Caco-2 (cell line): ENCODE data around the gene VPS45. TPM values are rescaled to one million over a fixed set of nuclear protein-coding genes. Genes with fewer than 3 reads are reported as not detected.

ENCODE experiments used
- Bru-seq: library from RNA; stranded (reverse); fragments of 400-500 nt; gene quantifications from one replicate; lab custom pipeline; 2021; lab: Mats Ljungman, UMichigan
- BruChase-seq, 2 experiments: library from RNA; stranded (reverse); fragments of 400-500 nt; gene quantifications; one replicate each; lab custom pipeline; 2021; lab: Mats Ljungman, UMichigan
- BruUV-seq: library from RNA; stranded (reverse); fragments of 400-500 nt; replicated peaks from 2 replicates; lab custom pipeline; 2021; lab: Mats Ljungman, UMichigan
- CTCF ChIA-PET: fragments of 300-600 bp; sonication (Branson Sonifier 250); formaldehyde crosslinking; loops from one replicate; lab custom pipeline; 2022; ENCODE audit warnings: antibody characterized with exemption; lab: Charles Lee
- POLR2A ChIA-PET: fragments of 300-600 bp; sonication (Branson Sonifier 250); formaldehyde crosslinking; loops from one replicate; lab custom pipeline; 2022; ENCODE audit warnings: antibody characterized with exemption; lab: Charles Lee
- DNase-seq, 2 experiments: peaks; one replicate each; pipeline versions ENCODE4 v3.0.0 to v3.0.0-alpha.2; 2020 to 2022
- H3K27me3 ChIP-seq: replicated peaks from 2 replicates; pipeline ENCODE4 v1.6.0; 2011; ENCODE audit warnings: low read length; ENCODE audit not compliant: control insufficient read depth, insufficient read depth
- H3K36me3 ChIP-seq: 2 replicates; pipeline ENCODE4 v1.5.1; 2011; ENCODE audit warnings: low read length; ENCODE audit not compliant: control insufficient read depth, insufficient read depth
- H3K4me1 ChIP-seq: fragments of 250-450 bp; sonication (Bioruptor Pico); 2 replicates; pipeline ENCODE4 v1.5.1; 2020; ENCODE audit warnings: mild to moderate bottlenecking
- H3K4me3 ChIP-seq: 2 replicates; pipeline ENCODE4 v1.5.1; 2011; ENCODE audit warnings: low read depth, mild to moderate bottlenecking, control low read depth, low read length
- H3K9me3 ChIP-seq: fragments of 250-450 bp; sonication (Bioruptor Pico); 2 replicates; pipeline ENCODE4 v1.5.1; 2020; ENCODE audit warnings: mild to moderate bottlenecking, moderate library complexity
- H3K27ac Mint-ChIP-seq: one replicate; pipeline ENCODE4 v1.8.0; 2022; ENCODE audit warnings: mixed read lengths; ENCODE audit not compliant: unreplicated experiment
- H3K27me3 Mint-ChIP-seq: one replicate; pipeline ENCODE4 v1.8.0; 2022; ENCODE audit warnings: mixed read lengths; ENCODE audit not compliant: insufficient read depth, unreplicated experiment
- H3K36me3 Mint-ChIP-seq: one replicate; pipeline ENCODE4 v1.8.0; 2022; ENCODE audit warnings: mild to moderate bottlenecking, mixed read lengths; ENCODE audit not compliant: insufficient read depth, unreplicated experiment
- H3K4me1 Mint-ChIP-seq: one replicate; pipeline ENCODE4 v1.8.0; 2022; ENCODE audit warnings: low read depth, mixed read lengths; ENCODE audit not compliant: unreplicated experiment
- H3K4me3 Mint-ChIP-seq: one replicate; pipeline ENCODE4 v1.8.0; 2022; ENCODE audit warnings: mild to moderate bottlenecking, moderate library complexity, mixed read lengths; ENCODE audit not compliant: unreplicated experiment
- H3K9me3 Mint-ChIP-seq: one replicate; pipeline ENCODE4 v1.8.0; 2022; ENCODE audit warnings: mixed read lengths; ENCODE audit not compliant: unreplicated experiment
- intact Hi-C: fragments of 100-400 bp; cut with micrococcal nuclease; formaldehyde crosslinking; loops from one replicate; pipeline ENCODE4 v1.10.0; 2022; ENCODE audit not compliant: unreplicated experiment
- long read RNA-seq: library from polyadenylated mRNA; stranded (forward); transcript quantifications from one replicate; pipeline ENCODE4 v2.0.0, GENCODE V29; 2022
- total RNA-seq: library from RNA; stranded (reverse); gene quantifications from 2 replicates; pipeline ENCODE4 v1.2.3, GENCODE V29; 2022
- TF ChIP-seq, protein P1 (sequence below), 2 experiments: fragments of 200-600 bp in 1 of 2; IDR thresholded peaks; 1 replicate in 1 of 2; 2 replicates in 1 of 2; pipeline versions ENCODE4 v1.5.1 to v1.8.0; 2011 to 2022; ENCODE audit warnings: antibody characterized with exemption in 1 of 2, control low read depth in 1 of 2, inconsistent platforms in 1 of 2, low read depth in 1 of 2, low read length in 1 of 2, mild to moderate bottlenecking in 1 of 2, moderate library complexity in 1 of 2; ENCODE audit not compliant: insufficient read depth in 1 of 2, severe bottlenecking in 1 of 2, unreplicated experiment in 1 of 2

The VPS45 gene, protein sequence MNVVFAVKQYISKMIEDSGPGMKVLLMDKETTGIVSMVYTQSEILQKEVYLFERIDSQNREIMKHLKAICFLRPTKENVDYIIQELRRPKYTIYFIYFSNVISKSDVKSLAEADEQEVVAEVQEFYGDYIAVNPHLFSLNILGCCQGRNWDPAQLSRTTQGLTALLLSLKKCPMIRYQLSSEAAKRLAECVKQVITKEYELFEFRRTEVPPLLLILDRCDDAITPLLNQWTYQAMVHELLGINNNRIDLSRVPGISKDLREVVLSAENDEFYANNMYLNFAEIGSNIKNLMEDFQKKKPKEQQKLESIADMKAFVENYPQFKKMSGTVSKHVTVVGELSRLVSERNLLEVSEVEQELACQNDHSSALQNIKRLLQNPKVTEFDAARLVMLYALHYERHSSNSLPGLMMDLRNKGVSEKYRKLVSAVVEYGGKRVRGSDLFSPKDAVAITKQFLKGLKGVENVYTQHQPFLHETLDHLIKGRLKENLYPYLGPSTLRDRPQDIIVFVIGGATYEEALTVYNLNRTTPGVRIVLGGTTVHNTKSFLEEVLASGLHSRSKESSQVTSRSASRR
- total RNA-seq, result 19.8 and 25.0 TPM in 2 replicates
- percentile 62 among the genes with signal in this experiment for Bru-seq, nascent RNA
- BruChase-seq, experiment 1, labeled RNA remaining after a 2-hour chase, result percentile 67 among the genes with signal in this experiment
- BruChase-seq, experiment 2, labeled RNA remaining after a 6-hour chase, result percentile 64 among the genes with signal in this experiment
- long read RNA-seq, transcript VPS45-202 (15 exons, 2,790 nt), result major isoform, 8 of 14 reads
- long read RNA-seq, partial matches to known transcripts, result 0 of 14 reads
- long read RNA-seq, other reads (novel, unspliced or antisense), result 5 of 14 reads

- Mint-ChIP-seq H3K27me3 (no peaks in the 10 kb centered on the region), H3K4me1 (peaks cover 7% of the 10 kb centered on the region), H3K9me3 (no peaks in the 10 kb centered on the region), H3K4me3 (peak within 1 kb of the TSS; percentile 89), H3K36me3 (peaks cover 13% of the 10 kb centered on the region), H3K27ac (peak within 1 kb of the TSS; percentile 87)
- BruUV-seq, result no TSS peak
- ChIA-PET CTCF (interaction anchor here (1.0 kb wide), 1 partner anchor 120 kb away, joined by 6 read pairs; no protein-coding TSS in a partner anchor), POLR2A (interaction anchor here (0.5 to 2.2 kb wide), 3 partner anchors 18 to 180 kb away, joined by 3 to 6 read pairs (median 6); a partner anchor contains a TSS)
- Histone ChIP-seq H3K4me3 (peak within 1 kb of the TSS; percentile 88), H3K27me3 (no peaks in the 10 kb centered on the region), H3K4me1 (peaks cover 9% of the 10 kb centered on the region; the same call in 1 of the 2 replicates), H3K9me3 (no peaks in the 10 kb centered on the region), H3K36me3 (no peaks in the 10 kb centered on the region)
- TF ChIP-seq, protein P1, sequence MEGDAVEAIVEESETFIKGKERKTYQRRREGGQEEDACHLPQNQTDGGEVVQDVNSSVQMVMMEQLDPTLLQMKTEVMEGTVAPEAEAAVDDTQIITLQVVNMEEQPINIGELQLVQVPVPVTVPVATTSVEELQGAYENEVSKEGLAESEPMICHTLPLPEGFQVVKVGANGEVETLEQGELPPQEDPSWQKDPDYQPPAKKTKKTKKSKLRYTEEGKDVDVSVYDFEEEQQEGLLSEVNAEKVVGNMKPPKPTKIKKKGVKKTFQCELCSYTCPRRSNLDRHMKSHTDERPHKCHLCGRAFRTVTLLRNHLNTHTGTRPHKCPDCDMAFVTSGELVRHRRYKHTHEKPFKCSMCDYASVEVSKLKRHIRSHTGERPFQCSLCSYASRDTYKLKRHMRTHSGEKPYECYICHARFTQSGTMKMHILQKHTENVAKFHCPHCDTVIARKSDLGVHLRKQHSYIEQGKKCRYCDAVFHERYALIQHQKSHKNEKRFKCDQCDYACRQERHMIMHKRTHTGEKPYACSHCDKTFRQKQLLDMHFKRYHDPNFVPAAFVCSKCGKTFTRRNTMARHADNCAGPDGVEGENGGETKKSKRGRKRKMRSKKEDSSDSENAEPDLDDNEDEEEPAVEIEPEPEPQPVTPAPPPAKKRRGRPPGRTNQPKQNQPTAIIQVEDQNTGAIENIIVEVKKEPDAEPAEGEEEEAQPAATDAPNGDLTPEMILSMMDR (IDR thresholded peaks at IDR 0.05; ENCODE audit: insufficient read depth in 1 of 2, low read depth in 1 of 2, low read length in 1 of 2, severe bottlenecking in 1 of 2, unreplicated experiment in 1 of 2), result no peak
- intact Hi-C loops, result loop anchor here (2.0 to 5.0 kb wide), 2 partner anchors 95 to 120 kb away; no protein-coding TSS in a partner anchor
- DNase-seq, result peak; percentile 91
Observed at GRCh38 chr1:150067184-150068108, at the start of gene VPS45. Gene VPS45, plus strand, starts transcription at chr1:150067776. Its CDS starts 82 bp downstream, at chr1:150067858.

DNA sequence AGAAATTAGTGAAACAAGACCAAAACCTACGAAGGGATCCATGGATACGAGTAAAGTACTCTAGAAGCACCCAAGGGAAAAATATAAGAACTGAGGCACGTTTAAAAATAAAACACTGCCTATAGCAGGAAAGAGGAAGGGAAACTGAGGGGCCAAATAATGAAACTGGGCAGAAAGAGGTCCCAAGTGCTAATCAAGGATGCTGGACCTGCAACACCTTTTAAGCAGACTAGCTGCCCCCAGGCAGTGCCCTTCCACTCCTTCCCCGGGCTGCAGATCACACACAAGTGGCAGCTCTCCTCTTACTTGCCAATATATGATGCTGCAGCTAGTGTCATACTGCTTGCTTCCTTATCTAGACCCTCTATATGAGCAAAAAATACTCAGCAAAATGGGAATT lies 49.4 kb upstream of the VPS45 start:
- Mint-ChIP-seq H3K27me3 (no peaks in the 10 kb centered on the region), H3K9me3 (no peaks in the 10 kb centered on the region), H3K36me3 (no peaks in the 10 kb centered on the region), H3K27ac (no peak overlapping the region), H3K4me3 (no peak overlapping the region), H3K4me1 (peaks cover 43% of the 10 kb centered on the region)
- no TSS peak for BruUV-seq
- POLR2A ChIA-PET, result no interaction called here
- Histone ChIP-seq H3K4me1 (peaks cover 56% of the 10 kb centered on the region), H3K36me3 (no peaks in the 10 kb centered on the region), H3K9me3 (no peaks in the 10 kb centered on the region), H3K4me3 (no peak overlapping the region), H3K27me3 (no peaks in the 10 kb centered on the region)
- CTCF ChIA-PET, result no interaction called here
- TF ChIP-seq, protein P1 (IDR thresholded peaks at IDR 0.05; ENCODE audit: insufficient read depth in 1 of 2, low read depth in 1 of 2, low read length in 1 of 2, severe bottlenecking in 1 of 2, unreplicated experiment in 1 of 2), result no peak
- intact Hi-C loops, result no loop called here
- DNase-seq, result no peak
